HG02943 (cell line): ENCODE data around the gene SMC4.

ENCODE experiments used
- ATAC-seq: cut with Tn5 transposase; IDR thresholded peaks from one replicate; pipeline ENCODE4 v1.9.1; 2021; ENCODE audit warnings: mild to moderate bottlenecking, low read depth, moderate library complexity; ENCODE audit not compliant: unreplicated experiment

The SMC4 gene

GRCh38 chr3:160393346-160394008 lies 6.0 kb upstream of the SMC4 start:
- ATAC-seq = no peak

- no peak for ATAC-seq
Measured at GRCh38 chr3:160394009-160394392, 5.4 kb upstream of the SMC4 start.

- no peak for ATAC-seq
Measured at GRCh38 chr3:160395297-160395696, 4.2 kb upstream of the SMC4 start.

GRCh38 chr3:160398820-160399124 lies 678 bp upstream of the SMC4 start:
- ATAC-seq = peak; percentile 8

GRCh38 chr3:160400030-160400701 lies 716 bp downstream of the SMC4 start:
- peak; percentile 13 for ATAC-seq

- no peak for ATAC-seq
Measured at GRCh38 chr3:160400702-160401150, 1.3 kb downstream of the SMC4 start.

GRCh38 chr3:160401291-160402095 lies 2.0 kb downstream of the SMC4 start:
- ATAC-seq = no peak

- ATAC-seq = no peak
Measured at GRCh38 chr3:160402221-160403027, 3.0 kb downstream of the SMC4 start.

- ATAC-seq = no peak
Measured at GRCh38 chr3:160403028-160403545, 3.6 kb downstream of the SMC4 start.

- ATAC-seq = no peak
Measured at GRCh38 chr3:160403796-160404470, 4.5 kb downstream of the SMC4 start.

- no peak for ATAC-seq
Measured at GRCh38 chr3:160409812-160410610, 10.6 kb downstream of the SMC4 start.

- no peak for ATAC-seq
Measured at GRCh38 chr3:160412477-160412876, 13.0 kb downstream of the SMC4 start.

GRCh38 chr3:160413613-160414248 lies 14.3 kb downstream of the SMC4 start:
- ATAC-seq = no peak

GRCh38 chr3:160417311-160417710 lies 17.9 kb downstream of the SMC4 start:
- ATAC-seq = no peak

- ATAC-seq = no peak
Measured at GRCh38 chr3:160427832-160428424, 28.5 kb downstream of the SMC4 start.

GRCh38 chr3:160434071-160434470 lies 34.6 kb downstream of the SMC4 start:
- ATAC-seq = no peak

- no peak for ATAC-seq
Measured at GRCh38 chr3:160435095-160435494, 35.6 kb downstream of the SMC4 start.

- no peak for ATAC-seq
Measured at GRCh38 chr3:160435747-160436146, 36.3 kb downstream of the SMC4 start.
